A673 (cell line): ENCODE results near the gene TSHZ2. TPM values are rescaled to one million over a fixed set of nuclear protein-coding genes. Genes with fewer than 3 reads are reported as not detected.

Experiments
- BruUV-seq: library from RNA; stranded (reverse); fragments of 400-500 nt; replicated peaks from 2 replicates; lab custom pipeline; 2021; lab: Mats Ljungman, UMichigan
- CTCF ChIA-PET: fragments of 300-600 bp; sonication (Branson Sonifier 250); formaldehyde crosslinking; loops from one replicate; lab custom pipeline; 2022; ENCODE audit warnings: antibody characterized with exemption; lab: Charles Lee
- POLR2A ChIA-PET: fragments of 300-600 bp; sonication (Branson Sonifier 250); formaldehyde crosslinking; loops from one replicate; lab custom pipeline; 2022; ENCODE audit warnings: antibody characterized with exemption; ENCODE audit not compliant: low non-redundant PET; lab: Charles Lee
- DNase-seq: peaks from one replicate; pipeline ENCODE4 v3.0.0-alpha.2; 2015; ENCODE audit warnings: low spot score
- H3K27ac ChIP-seq: fragments of 200-600 bp; sonication (generic); 2 replicates; pipeline ENCODE4 v1.5.1; 2016; ENCODE audit warnings: mixed run types, low read depth, mild to moderate bottlenecking, mixed read lengths, antibody characterized with exemption, low read length; ENCODE audit not compliant: poor library complexity, severe bottlenecking
- H3K27me3 ChIP-seq: fragments of 200-600 bp; sonication (generic); replicated peaks from 2 replicates; pipeline ENCODE4 v1.6.1; 2017; ENCODE audit warnings: mixed run types, low read depth, mild to moderate bottlenecking, mixed read lengths, antibody characterized with exemption, low read length; ENCODE audit not compliant: insufficient read depth, poor library complexity
- H3K36me3 ChIP-seq: fragments of 200-600 bp; sonication (generic); 2 replicates; pipeline ENCODE4 v1.6.1; 2016; ENCODE audit warnings: mixed run types, mild to moderate bottlenecking, mixed read lengths, antibody characterized with exemption, low read length; ENCODE audit not compliant: insufficient read depth, poor library complexity, severe bottlenecking
- H3K4me1 ChIP-seq: fragments of 200-600 bp; sonication (generic); 2 replicates; pipeline ENCODE4 v1.6.1; 2017; ENCODE audit warnings: mixed run types, mild to moderate bottlenecking, mixed read lengths, antibody characterized with exemption, low read length; ENCODE audit not compliant: insufficient read depth, poor library complexity, severe bottlenecking
- H3K4me3 ChIP-seq: fragments of 200-600 bp; sonication (generic); 2 replicates; pipeline ENCODE4 v1.5.1; 2016; ENCODE audit warnings: low read depth, mixed run types, mild to moderate bottlenecking, mixed read lengths, low read length; ENCODE audit not compliant: poor library complexity, severe bottlenecking
- H3K9me3 ChIP-seq: fragments of 200-600 bp; sonication (generic); 2 replicates; pipeline ENCODE4 v1.6.1; 2016; ENCODE audit warnings: mixed run types, low read depth, mild to moderate bottlenecking, mixed read lengths, antibody characterized with exemption, low read length; ENCODE audit not compliant: poor library complexity, severe bottlenecking
- CTCF ChIP-seq: fragments of 300-800, 200-600 bp; sonication (generic); conservative IDR thresholded peaks from 2 replicates; pipeline ENCODE4 v1.5.1; 2017; ENCODE audit warnings: low read depth, mild to moderate bottlenecking, antibody characterized with exemption, low read length, moderate library complexity, mixed read lengths
- EZH2 ChIP-seq: fragments of 200-600 bp; sonication (generic); IDR thresholded peaks from 2 replicates; pipeline ENCODE4 v1.6.1; 2017; ENCODE audit warnings: borderline replicate concordance, low read depth, mild to moderate bottlenecking, mixed read lengths, antibody characterized with exemption, low read length; ENCODE audit not compliant: poor library complexity, severe bottlenecking
- intact Hi-C: fragments of 100-400 bp; cut with micrococcal nuclease; formaldehyde crosslinking; loops from one replicate; pipeline ENCODE4 v1.10.0; 2022; ENCODE audit not compliant: unreplicated experiment
- total RNA-seq: library from RNA; stranded (reverse); gene quantifications from 2 replicates; pipeline ENCODE4 v1.2.3, GENCODE V29; 2021

Gene TSHZ2
- total RNA-seq, 1 experiment from 2014 or later = 4.1 TPM

GRCh38 chr20:53349730-53350129 lies 377.6 kb downstream of the TSHZ2 start:
- Histone ChIP-seq H3K27me3 (no peaks in the 10 kb centered on the region), H3K4me3 (no peak overlapping the region), H3K9me3 (no peaks in the 10 kb centered on the region), H3K27ac (no peak overlapping the region), H3K36me3 (no peaks in the 10 kb centered on the region), H3K4me1 (peaks cover 19% of the 10 kb centered on the region)
- intact Hi-C loops = no loop called here
- ChIA-PET POLR2A (interaction anchor here (0.7 kb wide), 1 partner anchor 1320 kb away, joined by 5 read pairs; no protein-coding TSS in a partner anchor), CTCF (no interaction called here)
- BruUV-seq = no TSS peak
- TF ChIP-seq CTCF (no peak), EZH2 (no peak)
- DNase-seq = no peak

- H3K27ac ChIP-seq = no peak overlapping the region
- TF ChIP-seq CTCF (no peak), EZH2 (no peak)
- intact Hi-C loops = no loop called here
- H3K9me3 ChIP-seq = peaks cover 9% of the 10 kb centered on the region
- POLR2A ChIA-PET = no interaction called here
- H3K4me1 ChIP-seq = peaks cover 5% of the 10 kb centered on the region
- CTCF ChIA-PET = no interaction called here
- no peaks in the 10 kb centered on the region for H3K36me3 ChIP-seq
- no peaks in the 10 kb centered on the region for H3K27me3 ChIP-seq
- BruUV-seq = no TSS peak
- H3K4me3 ChIP-seq = no peak overlapping the region
- no peak for DNase-seq
Observed at GRCh38 chr20:53352727-53353440, 380.7 kb downstream of the TSHZ2 start.

DNA sequence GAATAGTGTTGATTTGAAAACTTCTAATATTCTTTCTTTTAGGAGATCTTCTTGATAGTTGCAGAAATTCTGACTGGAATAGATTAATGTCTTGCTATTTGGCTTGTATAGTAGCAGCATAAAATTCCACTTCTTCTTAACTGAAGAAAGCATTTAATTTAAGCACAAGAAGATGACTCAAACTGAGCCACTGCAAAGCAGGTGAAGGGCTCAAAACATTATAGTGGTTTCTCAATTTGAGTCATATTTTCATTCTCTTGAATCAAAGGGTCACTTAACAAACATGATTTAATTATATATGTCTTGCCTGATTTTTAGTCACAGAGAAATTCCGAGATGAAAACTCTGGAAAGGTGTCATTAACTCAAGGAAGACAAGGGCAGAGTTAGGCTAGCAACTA lies 382.2 kb downstream of the TSHZ2 start:
- intact Hi-C loops = no loop called here
- Histone ChIP-seq H3K27me3 (no peaks in the 10 kb centered on the region), H3K4me1 (no peaks in the 10 kb centered on the region), H3K9me3 (peaks cover 9% of the 10 kb centered on the region), H3K4me3 (no peak overlapping the region), H3K27ac (no peak overlapping the region), H3K36me3 (no peaks in the 10 kb centered on the region)
- BruUV-seq = no TSS peak
- CTCF ChIA-PET = no interaction called here
- no peak for TF ChIP-seq CTCF
- TF ChIP-seq EZH2 = no peak
- DNase-seq = no peak
- POLR2A ChIA-PET = no interaction called here
